ENCODE measurements around the gene UGT1A6.

The UGT1A6 gene

GRCh38 chr2:233791151-233791882, 98.6 kb downstream of the UGT1A6 start:
- Histone ChIP-seq H3K4me1 (ENCODE audit: control insufficient read depth, insufficient read depth, low read length) (no peaks in the 10 kb centered on the region), H3K27me3 (ENCODE audit: control insufficient read depth in 1 of 2, insufficient read depth in 2 of 2, low read length in 2 of 2) (peaks cover 0 to 2% of the 10 kb centered on the region in 2 donors)

GRCh38 chr2:233791883-233792329, 99.2 kb downstream of the UGT1A6 start:
- Histone ChIP-seq H3K9ac (ENCODE audit: low read length in 2 of 2) (no peak overlapping the region), H3K36me3 (ENCODE audit: control insufficient read depth in 2 of 2, insufficient read depth in 2 of 2, low read length in 2 of 2) (no peaks in the 10 kb centered on the region)

More at GRCh38 chr2:233791151-233791882, 98.6 kb downstream of the UGT1A6 start:
- H3K4me3 ChIP-seq (ENCODE audit: low read length in 2 of 2), result no peak overlapping the region
- H3K9me3 ChIP-seq (ENCODE audit: control insufficient read depth in 2 of 2, low read length in 2 of 2), result no peaks in the 10 kb centered on the region
- no peak overlapping the region for H3K27ac ChIP-seq (ENCODE audit: low read length)
- no peaks in the 10 kb centered on the region for H3K36me3 ChIP-seq (ENCODE audit: control insufficient read depth in 2 of 2, insufficient read depth in 2 of 2, low read length in 2 of 2)
- H3K9ac ChIP-seq (ENCODE audit: low read length in 2 of 2), result no peak overlapping the region

GRCh38 chr2:233792720-233793119, 100.0 kb downstream of the UGT1A6 start:
- Histone ChIP-seq H3K36me3 (ENCODE audit: control insufficient read depth in 2 of 2, insufficient read depth in 2 of 2, low read length in 2 of 2) (no peaks in the 10 kb centered on the region), H3K27me3 (ENCODE audit: control insufficient read depth in 1 of 2, insufficient read depth in 2 of 2, low read length in 2 of 2) (peaks cover 0 to 2% of the 10 kb centered on the region in 2 donors), H3K4me3 (ENCODE audit: low read length in 2 of 2) (no peak overlapping the region), H3K9me3 (ENCODE audit: control insufficient read depth in 2 of 2, low read length in 2 of 2) (no peaks in the 10 kb centered on the region), H3K4me1 (ENCODE audit: control insufficient read depth, insufficient read depth, low read length) (no peaks in the 10 kb centered on the region), H3K27ac (ENCODE audit: low read length) (no peak overlapping the region), H3K9ac (ENCODE audit: low read length in 2 of 2) (no peak overlapping the region)

More at GRCh38 chr2:233791883-233792329, 99.2 kb downstream of the UGT1A6 start:
- no peak overlapping the region for H3K4me3 ChIP-seq (ENCODE audit: low read length in 2 of 2)
- H3K9me3 ChIP-seq (ENCODE audit: control insufficient read depth in 2 of 2, low read length in 2 of 2), result no peaks in the 10 kb centered on the region
- no peak overlapping the region for H3K27ac ChIP-seq (ENCODE audit: low read length)
- peaks cover 0 to 2% of the 10 kb centered on the region in 2 donors for H3K27me3 ChIP-seq (ENCODE audit: control insufficient read depth in 1 of 2, insufficient read depth in 2 of 2, low read length in 2 of 2)
- H3K4me1 ChIP-seq (ENCODE audit: control insufficient read depth, insufficient read depth, low read length), result no peaks in the 10 kb centered on the region

GRCh38 chr2:233793465-233794127, 100.9 kb downstream of the UGT1A6 start:
- Histone ChIP-seq H3K36me3 (ENCODE audit: control insufficient read depth in 2 of 2, insufficient read depth in 2 of 2, low read length in 2 of 2) (no peaks in the 10 kb centered on the region), H3K27ac (ENCODE audit: low read length) (no peak overlapping the region)

GRCh38 chr2:233794128-233794658, 101.5 kb downstream of the UGT1A6 start:
- Histone ChIP-seq H3K9ac (ENCODE audit: low read length in 2 of 2) (no peak overlapping the region), H3K27ac (ENCODE audit: low read length) (no peak overlapping the region), H3K36me3 (ENCODE audit: control insufficient read depth in 2 of 2, insufficient read depth in 2 of 2, low read length in 2 of 2) (no peaks in the 10 kb centered on the region), H3K4me1 (ENCODE audit: control insufficient read depth, insufficient read depth, low read length) (no peaks in the 10 kb centered on the region), H3K27me3 (ENCODE audit: control insufficient read depth in 1 of 2, insufficient read depth in 2 of 2, low read length in 2 of 2) (peaks cover 0 to 2% of the 10 kb centered on the region in 2 donors), H3K4me3 (ENCODE audit: low read length in 2 of 2) (no peak overlapping the region), H3K9me3 (ENCODE audit: control insufficient read depth in 2 of 2, low read length in 2 of 2) (peaks cover 0 to 2% of the 10 kb centered on the region in 2 donors)

More at GRCh38 chr2:233793465-233794127, 100.9 kb downstream of the UGT1A6 start:
- no peak overlapping the region for H3K4me3 ChIP-seq (ENCODE audit: low read length in 2 of 2)
- peaks cover 0 to 2% of the 10 kb centered on the region in 2 donors for H3K27me3 ChIP-seq (ENCODE audit: control insufficient read depth in 1 of 2, insufficient read depth in 2 of 2, low read length in 2 of 2)
- peaks cover 0 to 2% of the 10 kb centered on the region in 2 donors for H3K9me3 ChIP-seq (ENCODE audit: control insufficient read depth in 2 of 2, low read length in 2 of 2)
- H3K9ac ChIP-seq (ENCODE audit: low read length in 2 of 2), result no peak overlapping the region
- no peaks in the 10 kb centered on the region for H3K4me1 ChIP-seq (ENCODE audit: control insufficient read depth, insufficient read depth, low read length)

GRCh38 chr2:233795735-233796171, 103.1 kb downstream of the UGT1A6 start:
- Histone ChIP-seq H3K4me3 (ENCODE audit: low read length in 2 of 2) (no peak overlapping the region), H3K36me3 (ENCODE audit: control insufficient read depth in 2 of 2, insufficient read depth in 2 of 2, low read length in 2 of 2) (no peaks in the 10 kb centered on the region), H3K4me1 (ENCODE audit: control insufficient read depth, insufficient read depth, low read length) (no peaks in the 10 kb centered on the region), H3K27me3 (ENCODE audit: control insufficient read depth in 1 of 2, insufficient read depth in 2 of 2, low read length in 2 of 2) (peaks cover 0 to 2% of the 10 kb centered on the region in 2 donors), H3K9ac (ENCODE audit: low read length in 2 of 2) (no peak overlapping the region), H3K9me3 (ENCODE audit: control insufficient read depth in 2 of 2, low read length in 2 of 2) (peaks cover 0 to 2% of the 10 kb centered on the region in 2 donors), H3K27ac (ENCODE audit: low read length) (no peak overlapping the region)

- Histone ChIP-seq H3K9me3 (ENCODE audit: control insufficient read depth in 2 of 2, low read length in 2 of 2) (peaks cover 0 to 2% of the 10 kb centered on the region in 2 donors), H3K36me3 (ENCODE audit: control insufficient read depth in 2 of 2, insufficient read depth in 2 of 2, low read length in 2 of 2) (no peaks in the 10 kb centered on the region), H3K27ac (ENCODE audit: low read length) (no peak overlapping the region), H3K27me3 (ENCODE audit: control insufficient read depth in 1 of 2, insufficient read depth in 2 of 2, low read length in 2 of 2) (peaks cover 0 to 2% of the 10 kb centered on the region in 2 donors), H3K4me3 (ENCODE audit: low read length in 2 of 2) (no peak overlapping the region), H3K4me1 (ENCODE audit: control insufficient read depth, insufficient read depth, low read length) (no peaks in the 10 kb centered on the region), H3K9ac (ENCODE audit: low read length in 2 of 2) (no peak overlapping the region)
These were observed 103.6 kb downstream of the UGT1A6 start for GRCh38 chr2:233796254-233796653.

- Histone ChIP-seq H3K4me3 (ENCODE audit: low read length in 2 of 2) (no peak overlapping the region), H3K9me3 (ENCODE audit: control insufficient read depth in 2 of 2, low read length in 2 of 2) (peaks cover 0 to 2% of the 10 kb centered on the region in 2 donors), H3K4me1 (ENCODE audit: control insufficient read depth, insufficient read depth, low read length) (no peaks in the 10 kb centered on the region), H3K9ac (ENCODE audit: low read length in 2 of 2) (no peak overlapping the region), H3K27me3 (ENCODE audit: control insufficient read depth in 1 of 2, insufficient read depth in 2 of 2, low read length in 2 of 2) (no peaks in the 10 kb centered on the region), H3K36me3 (ENCODE audit: control insufficient read depth in 2 of 2, insufficient read depth in 2 of 2, low read length in 2 of 2) (no peaks in the 10 kb centered on the region), H3K27ac (ENCODE audit: low read length) (no peak overlapping the region)
These were observed 105.8 kb downstream of the UGT1A6 start for GRCh38 chr2:233798335-233799086.

- H3K4me1 ChIP-seq (ENCODE audit: control insufficient read depth, insufficient read depth, low read length), result no peaks in the 10 kb centered on the region
- H3K4me3 ChIP-seq (ENCODE audit: low read length in 2 of 2), result no peak overlapping the region
- no peak overlapping the region for H3K27ac ChIP-seq (ENCODE audit: low read length)
- H3K9ac ChIP-seq (ENCODE audit: low read length in 2 of 2), result no peak overlapping the region
- no peaks in the 10 kb centered on the region for H3K36me3 ChIP-seq (ENCODE audit: control insufficient read depth in 2 of 2, insufficient read depth in 2 of 2, low read length in 2 of 2)
- no peaks in the 10 kb centered on the region for H3K27me3 ChIP-seq (ENCODE audit: control insufficient read depth in 1 of 2, insufficient read depth in 2 of 2, low read length in 2 of 2)
- peaks cover 0 to 2% of the 10 kb centered on the region in 2 donors for H3K9me3 ChIP-seq (ENCODE audit: control insufficient read depth in 2 of 2, low read length in 2 of 2)
These were observed 106.5 kb downstream of the UGT1A6 start for GRCh38 chr2:233799087-233799665.

GRCh38 chr2:233799716-233800115, 107.0 kb downstream of the UGT1A6 start:
- Histone ChIP-seq H3K4me1 (ENCODE audit: control insufficient read depth, insufficient read depth, low read length) (no peaks in the 10 kb centered on the region), H3K4me3 (ENCODE audit: low read length in 2 of 2) (no peak overlapping the region), H3K9ac (ENCODE audit: low read length in 2 of 2) (no peak overlapping the region), H3K27me3 (ENCODE audit: control insufficient read depth in 1 of 2, insufficient read depth in 2 of 2, low read length in 2 of 2) (no peaks in the 10 kb centered on the region), H3K9me3 (ENCODE audit: control insufficient read depth in 2 of 2, low read length in 2 of 2) (peaks cover 0 to 2% of the 10 kb centered on the region in 2 donors), H3K27ac (ENCODE audit: low read length) (no peak overlapping the region), H3K36me3 (ENCODE audit: control insufficient read depth in 2 of 2, insufficient read depth in 2 of 2, low read length in 2 of 2) (no peaks in the 10 kb centered on the region)

Measured in stomach smooth muscle (tissue), 2 donors.